NT2/D1 (cell line): Measurements from ENCODE around the gene PRKCB.

ENCODE experiments used
- DNase-seq: peaks from one replicate; pipeline ENCODE4 v3.0.0-alpha.2; 2011; ENCODE audit warnings: low read depth, low spot score
- H3K27me3 ChIP-seq: 2 replicates; pipeline ENCODE4 v1.6.0; 2011; ENCODE audit warnings: mild to moderate bottlenecking; ENCODE audit not compliant: insufficient read length, insufficient read depth
- H3K36me3 ChIP-seq: 2 replicates; pipeline ENCODE4 v1.6.1; 2011; ENCODE audit warnings: mild to moderate bottlenecking, low read length, mixed read lengths; ENCODE audit not compliant: insufficient read depth, insufficient read length
- H3K4me1 ChIP-seq: 2 replicates; pipeline ENCODE4 v1.5.1; 2011; ENCODE audit not compliant: insufficient read depth, insufficient read length
- H3K4me3 ChIP-seq: 2 replicates; pipeline ENCODE4 v1.5.1; 2011; ENCODE audit warnings: low read depth; ENCODE audit not compliant: insufficient read length
- H3K9ac ChIP-seq: 2 replicates; pipeline ENCODE4 v1.6.0; 2011; ENCODE audit warnings: low read depth; ENCODE audit not compliant: insufficient read length
- H3K9me3 ChIP-seq: 2 replicates; pipeline ENCODE4 v1.5.1; 2011; ENCODE audit warnings: mild to moderate bottlenecking, low read length; ENCODE audit not compliant: insufficient read depth
- SUZ12 ChIP-seq: IDR thresholded peaks from 2 replicates; pipeline ENCODE4 v1.6.1; 2011; ENCODE audit not compliant: insufficient read length, insufficient read depth; ENCODE audit errors: extremely low read depth
- YY1 ChIP-seq: IDR thresholded peaks from 2 replicates; pipeline ENCODE4 v1.6.1; 2011; ENCODE audit not compliant: insufficient read length, insufficient read depth
- ZNF274 ChIP-seq: IDR thresholded peaks from 2 replicates; pipeline ENCODE4 v1.6.1; 2011; ENCODE audit warnings: mild to moderate bottlenecking, low read depth, low read length

Gene PRKCB

GRCh38 chr16:23866621-23867020 is 30.8 kb downstream of the PRKCB start:
- Histone ChIP-seq H3K9me3 (no peaks in the 10 kb centered on the region), H3K9ac (no peak overlapping the region), H3K4me1 (peaks cover 5% of the 10 kb centered on the region), H3K36me3 (no peaks in the 10 kb centered on the region), H3K4me3 (no peak overlapping the region), H3K27me3 (peaks cover 82% of the 10 kb centered on the region)
- DNase-seq = no peak
- no peak for TF ChIP-seq ZNF274
- TF ChIP-seq YY1 = no peak
- TF ChIP-seq SUZ12 = no peak

DNA sequence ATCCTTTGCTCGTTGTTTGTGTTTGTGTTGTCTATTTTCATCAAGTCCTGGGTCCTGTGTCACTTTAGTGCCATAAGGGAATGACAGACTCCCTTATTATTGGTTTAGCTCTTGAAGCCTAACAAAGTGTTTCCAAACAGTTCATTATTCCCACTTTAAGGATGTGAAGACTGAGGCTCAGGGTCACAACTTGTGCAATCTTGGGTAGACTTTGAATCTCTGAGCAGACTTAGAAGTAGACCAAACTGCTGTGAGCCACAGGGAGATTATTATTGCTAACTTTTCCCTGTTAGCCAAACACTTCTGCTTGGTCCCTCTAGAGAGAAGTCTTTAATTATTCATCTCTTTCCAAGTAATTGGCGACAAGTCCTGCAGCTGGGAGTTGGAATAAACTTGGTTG is 31.8 kb downstream of the PRKCB start:
- H3K9ac ChIP-seq = no peak overlapping the region
- peaks cover 75% of the 10 kb centered on the region for H3K27me3 ChIP-seq
- H3K4me1 ChIP-seq = peaks cover 5% of the 10 kb centered on the region
- no peak for DNase-seq
- no peaks in the 10 kb centered on the region for H3K36me3 ChIP-seq
- TF ChIP-seq ZNF274 (no peak), SUZ12 (no peak), YY1 (no peak)
- no peak overlapping the region for H3K4me3 ChIP-seq
- no peaks in the 10 kb centered on the region for H3K9me3 ChIP-seq

DNA sequence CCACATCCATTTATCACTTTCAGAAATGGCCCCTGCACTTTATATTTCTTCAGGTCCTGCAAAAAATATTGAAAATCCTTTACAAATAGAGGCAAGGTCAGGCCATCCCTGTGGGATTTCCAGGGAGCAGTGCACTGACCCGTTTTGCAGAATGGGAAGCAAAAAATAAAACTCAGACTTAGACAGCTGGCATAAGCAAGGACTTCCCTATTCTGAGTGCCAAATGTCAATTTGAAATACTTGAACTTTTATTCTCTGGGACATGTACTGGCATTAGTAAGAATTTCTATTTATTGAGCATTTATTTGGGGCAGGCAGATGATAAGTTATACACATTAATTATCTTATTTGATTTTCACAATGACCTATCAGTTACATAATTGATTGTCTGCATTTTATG is 32.4 kb downstream of the PRKCB start:
- TF ChIP-seq YY1 (no peak), SUZ12 (no peak), ZNF274 (no peak)
- Histone ChIP-seq H3K4me1 (peaks cover 5% of the 10 kb centered on the region), H3K36me3 (no peaks in the 10 kb centered on the region)

DNA sequence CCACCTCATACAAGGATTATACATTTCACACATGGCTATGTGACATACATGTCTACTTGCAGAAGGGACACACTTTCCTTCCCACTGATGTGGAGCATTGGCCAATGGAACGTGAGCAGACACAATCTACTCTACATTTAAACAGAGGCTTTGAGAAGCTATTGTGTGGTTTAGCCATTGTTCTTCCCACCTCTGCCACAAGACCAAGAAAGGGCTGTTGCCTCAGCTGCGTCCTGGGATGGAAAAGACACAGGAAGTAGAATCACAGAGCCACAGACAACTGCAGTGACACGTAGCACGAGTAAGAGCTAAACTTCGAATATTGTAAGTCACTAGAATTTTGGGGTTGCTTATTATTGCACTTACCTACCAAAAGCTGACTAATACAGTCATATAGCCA is 33.3 kb downstream of the PRKCB start:
- DNase-seq = no peak
- H3K4me3 ChIP-seq = no peak overlapping the region

More for the DNA sequence above, 32.4 kb downstream of the PRKCB start:
- no peak for DNase-seq
- H3K9ac ChIP-seq = no peak overlapping the region
- no peaks in the 10 kb centered on the region for H3K9me3 ChIP-seq
- H3K27me3 ChIP-seq = peaks cover 69% of the 10 kb centered on the region
- no peak overlapping the region for H3K4me3 ChIP-seq

GRCh38 chr16:23871924-23872323 is 36.1 kb downstream of the PRKCB start:
- no peak for DNase-seq
- H3K4me1 ChIP-seq = peaks cover 5% of the 10 kb centered on the region
- peaks cover 42% of the 10 kb centered on the region for H3K27me3 ChIP-seq
- no peak overlapping the region for H3K4me3 ChIP-seq
- no peak for TF ChIP-seq ZNF274
- TF ChIP-seq SUZ12 = no peak
- no peak for TF ChIP-seq YY1
- H3K9me3 ChIP-seq = no peaks in the 10 kb centered on the region
- H3K9ac ChIP-seq = no peak overlapping the region
- no peaks in the 10 kb centered on the region for H3K36me3 ChIP-seq

More for the DNA sequence above, 33.3 kb downstream of the PRKCB start:
- Histone ChIP-seq H3K9me3 (no peaks in the 10 kb centered on the region), H3K4me1 (peaks cover 5% of the 10 kb centered on the region), H3K36me3 (no peaks in the 10 kb centered on the region), H3K27me3 (peaks cover 65% of the 10 kb centered on the region), H3K9ac (no peak overlapping the region)
- TF ChIP-seq YY1 (no peak), SUZ12 (no peak), ZNF274 (no peak)

DNA sequence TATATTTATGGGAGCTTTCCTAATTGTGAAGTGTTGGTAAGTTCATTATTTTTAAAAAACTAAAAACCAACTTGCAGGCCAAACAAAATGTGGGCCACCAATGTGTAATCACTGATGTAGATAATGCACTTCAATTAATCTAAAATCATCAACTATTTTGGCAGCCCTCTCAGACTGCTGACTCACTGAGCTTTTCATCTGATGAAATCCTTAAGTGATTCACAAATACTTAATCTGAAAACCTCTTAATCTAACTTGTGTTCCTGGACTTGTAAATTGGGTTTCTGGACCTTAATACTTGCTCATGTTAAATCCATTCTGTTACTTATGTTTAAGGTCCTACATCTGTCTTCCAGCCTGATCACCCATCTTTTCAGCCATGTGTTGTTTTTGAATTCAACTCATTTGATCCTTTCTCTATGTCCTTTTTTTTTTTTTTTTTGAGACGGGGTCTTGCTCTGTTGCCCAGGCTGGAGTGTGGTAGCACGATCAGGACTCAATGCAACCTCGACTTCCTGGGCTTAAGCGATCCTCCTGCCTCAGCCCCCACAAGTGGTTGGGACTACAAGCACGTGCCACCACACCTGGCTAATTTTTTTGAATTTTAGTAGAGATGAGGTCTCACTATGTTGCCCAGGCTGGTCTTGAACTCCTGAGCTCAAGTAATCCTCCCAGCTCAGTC is 39.0 kb downstream of the PRKCB start:
- Histone ChIP-seq H3K9me3 (no peaks in the 10 kb centered on the region), H3K36me3 (no peaks in the 10 kb centered on the region), H3K4me3 (no peak overlapping the region), H3K27me3 (peaks cover 20% of the 10 kb centered on the region), H3K4me1 (peaks cover 5% of the 10 kb centered on the region), H3K9ac (no peak overlapping the region)
- no peak for TF ChIP-seq SUZ12
- no peak for TF ChIP-seq ZNF274
- DNase-seq = no peak

DNA sequence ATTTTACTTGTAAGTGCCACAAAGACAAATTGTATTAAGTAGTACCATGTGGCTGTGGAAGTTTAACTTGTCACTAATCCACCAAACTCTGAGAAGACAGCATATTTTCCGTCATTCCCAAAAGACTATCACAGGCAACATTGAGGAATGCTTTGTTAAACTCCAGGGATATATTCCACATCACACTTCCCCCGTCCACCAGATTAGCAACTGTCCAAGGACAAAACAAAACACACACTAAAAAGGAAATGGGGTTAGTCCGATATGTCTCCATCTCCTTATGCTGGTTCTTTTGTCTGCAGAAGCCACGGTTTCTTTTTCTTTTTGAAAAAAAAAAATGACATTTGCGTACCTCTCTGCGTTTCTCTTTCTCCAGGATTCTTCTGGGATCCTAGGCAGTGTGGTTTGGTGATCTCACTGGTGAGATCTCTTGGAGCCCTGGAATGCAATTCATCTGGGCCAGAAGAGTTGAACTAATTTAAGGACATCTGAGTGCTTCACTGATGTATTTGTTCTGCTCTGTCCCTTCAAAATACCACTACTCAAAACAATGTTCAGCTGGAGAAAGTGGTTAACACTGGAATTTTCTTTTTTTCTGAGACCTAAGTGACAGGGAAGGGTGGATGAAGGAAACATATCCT is 40.6 kb downstream of the PRKCB start:
- Histone ChIP-seq H3K4me3 (no peak overlapping the region), H3K36me3 (no peaks in the 10 kb centered on the region), H3K27me3 (peaks cover 8% of the 10 kb centered on the region), H3K4me1 (no peaks in the 10 kb centered on the region), H3K9me3 (no peaks in the 10 kb centered on the region), H3K9ac (no peak overlapping the region)
- no peak for DNase-seq
- TF ChIP-seq YY1 (no peak), ZNF274 (no peak), SUZ12 (no peak)
